Stimulated activated CD4-positive, alpha-beta T cell treated with anti-CD3 and anti-CD28 coated beads, Interleukin-2, amount 100 ng/mL, for 4 hours (primary cell): Measurements from ENCODE around the gene IDS.
"Not testable (repeated sequence)": the region's sequence is repeated elsewhere in the genome, so short reads cannot be mapped to it uniquely, and the experiment has no call there.

Experiments used
- DNase-seq: peaks from one replicate; pipeline ENCODE4 v3.0.0-alpha.2; 2020; ENCODE audit warnings: low read depth

Gene IDS

GRCh38 chrX:149497626-149498025 lies 7.5 kb downstream of the IDS start:
- no peak for DNase-seq

GRCh38 chrX:149497054-149497453 lies 8.1 kb downstream of the IDS start:
- DNase-seq: no peak

GRCh38 chrX:149495573-149496071 lies 9.5 kb downstream of the IDS start:
- DNase-seq: no peak

GRCh38 chrX:149494844-149495565 lies 10.1 kb downstream of the IDS start:
- DNase-seq: no peak

- no peak for DNase-seq
Observed at GRCh38 chrX:149493567-149494562, 11.2 kb downstream of the IDS start.

- no peak for DNase-seq
Observed at GRCh38 chrX:149491812-149492211, 13.3 kb downstream of the IDS start.

- no peak for DNase-seq
Observed at GRCh38 chrX:149490100-149490499, 15.0 kb downstream of the IDS start.

GRCh38 chrX:149488411-149489052 lies 16.6 kb downstream of the IDS start:
- not testable (repeated sequence) for DNase-seq

GRCh38 chrX:149488008-149488407 lies 17.1 kb downstream of the IDS start:
- DNase-seq: not testable (repeated sequence)

- DNase-seq: no peak
Observed at GRCh38 chrX:149487292-149487691, 17.8 kb downstream of the IDS start.

- DNase-seq: no peak
Observed at GRCh38 chrX:149476513-149476912, 28.6 kb downstream of the IDS start.

GRCh38 chrX:149473966-149474365 lies 31.1 kb downstream of the IDS start:
- DNase-seq: no peak

GRCh38 chrX:149473092-149473491 lies 32.0 kb downstream of the IDS start:
- no peak for DNase-seq

GRCh38 chrX:149472625-149473024 lies 32.5 kb downstream of the IDS start:
- DNase-seq: no peak

- no peak for DNase-seq
Observed at GRCh38 chrX:149471397-149471796, 33.7 kb downstream of the IDS start.

GRCh38 chrX:149470955-149471354 lies 34.2 kb downstream of the IDS start:
- peak; percentile 24 for DNase-seq

GRCh38 chrX:149469406-149469805 lies 35.7 kb downstream of the IDS start:
- DNase-seq: no peak

GRCh38 chrX:149467920-149468319 lies 37.2 kb downstream of the IDS start:
- DNase-seq: no peak

GRCh38 chrX:149467461-149467860 lies 37.6 kb downstream of the IDS start:
- DNase-seq: no peak

GRCh38 chrX:149462849-149463248 lies 42.3 kb downstream of the IDS start:
- no peak for DNase-seq

- DNase-seq: no peak
Observed at GRCh38 chrX:149461746-149462145, 43.4 kb downstream of the IDS start.

- DNase-seq: no peak
Observed at GRCh38 chrX:149458586-149458985, 46.5 kb downstream of the IDS start.
